ENCODE data around the gene FAM83G.
"Not testable (repeated sequence)": the region's sequence is repeated elsewhere in the genome, so short reads cannot be mapped to it uniquely, and the experiment has no call there.

Gene FAM83G

DNA sequence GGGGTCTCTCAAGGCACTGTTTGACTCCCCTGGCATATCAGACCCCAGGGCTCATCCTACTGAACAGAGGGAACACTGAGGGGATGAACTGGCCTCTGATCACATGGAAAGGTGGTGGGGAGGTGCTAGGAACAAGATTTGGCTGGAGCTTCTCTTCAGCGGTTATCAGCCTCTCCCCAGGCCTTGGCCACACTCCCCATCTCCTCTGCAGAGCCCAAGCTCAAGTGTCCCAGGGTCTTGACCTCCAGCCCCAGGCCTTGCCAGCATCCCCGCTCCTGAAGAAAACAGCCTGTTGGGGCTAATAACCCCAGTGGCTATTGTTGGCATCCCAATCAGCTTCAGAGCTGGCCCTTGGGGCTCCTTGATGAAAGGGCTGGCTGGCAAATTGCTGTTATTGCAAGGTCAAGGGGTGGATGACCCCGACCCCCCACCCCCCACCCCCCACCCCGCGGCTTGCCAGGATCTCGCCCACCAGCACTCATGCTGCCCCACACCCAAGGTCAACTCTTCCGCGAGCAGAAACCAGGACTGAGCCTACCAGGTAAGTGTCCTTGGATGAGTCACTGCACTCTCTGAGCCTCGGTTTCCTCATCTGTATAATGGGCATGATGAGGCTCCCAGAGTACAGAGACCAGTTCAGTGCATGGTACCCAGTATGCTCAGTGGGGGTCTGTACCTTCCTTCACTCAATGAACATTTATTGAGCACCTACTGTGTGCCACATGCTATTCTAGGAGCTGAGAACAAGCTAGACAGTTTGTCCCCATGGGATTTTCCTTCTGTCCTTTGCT is 18.8 kb upstream of the FAM83G start:
- no peak for DNase-seq (ENCODE audit: low spot score)

DNA sequence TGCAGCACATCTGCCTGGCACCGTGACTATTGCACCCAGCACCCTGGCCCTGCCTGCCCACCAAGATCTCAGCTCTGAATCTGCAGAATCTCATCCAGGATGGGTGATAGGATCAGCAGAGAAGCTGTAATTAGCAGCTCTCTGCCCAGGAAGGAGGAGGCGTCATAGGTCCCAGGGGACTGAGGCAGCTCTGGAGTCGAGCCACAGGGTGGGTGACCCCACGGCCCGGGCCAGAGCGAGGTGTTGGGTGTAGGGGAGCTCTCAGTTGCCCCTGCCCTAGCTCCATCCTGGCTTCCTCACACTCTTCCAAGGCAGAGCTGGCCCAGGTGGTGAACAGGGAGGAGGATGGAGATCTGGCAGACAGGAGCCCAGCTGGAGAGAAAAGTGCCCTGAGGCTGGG is 18.2 kb upstream of the FAM83G start:
- DNase-seq (ENCODE audit: low spot score): peak; percentile 32

DNA sequence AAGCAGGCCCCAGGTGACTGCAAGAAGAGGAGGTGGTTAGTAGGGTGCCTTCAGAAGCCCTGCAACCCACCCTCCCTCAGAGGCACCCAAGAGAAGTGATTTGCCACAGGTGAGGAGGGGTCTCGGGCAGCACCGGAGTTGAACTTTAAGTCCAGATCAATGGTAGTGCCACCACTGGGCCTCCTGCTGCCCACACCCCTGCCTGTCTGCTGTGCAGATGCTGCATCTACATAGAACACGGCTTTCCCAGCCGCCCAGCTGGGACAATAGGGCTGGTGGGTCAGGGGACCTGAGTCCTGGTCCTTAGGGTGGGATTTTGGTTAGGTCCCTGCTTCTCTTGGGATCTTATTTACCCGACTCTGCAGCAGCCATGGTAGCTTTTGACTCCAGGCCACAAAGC is 17.6 kb upstream of the FAM83G start:
- no peak for DNase-seq (ENCODE audit: low spot score)

DNA sequence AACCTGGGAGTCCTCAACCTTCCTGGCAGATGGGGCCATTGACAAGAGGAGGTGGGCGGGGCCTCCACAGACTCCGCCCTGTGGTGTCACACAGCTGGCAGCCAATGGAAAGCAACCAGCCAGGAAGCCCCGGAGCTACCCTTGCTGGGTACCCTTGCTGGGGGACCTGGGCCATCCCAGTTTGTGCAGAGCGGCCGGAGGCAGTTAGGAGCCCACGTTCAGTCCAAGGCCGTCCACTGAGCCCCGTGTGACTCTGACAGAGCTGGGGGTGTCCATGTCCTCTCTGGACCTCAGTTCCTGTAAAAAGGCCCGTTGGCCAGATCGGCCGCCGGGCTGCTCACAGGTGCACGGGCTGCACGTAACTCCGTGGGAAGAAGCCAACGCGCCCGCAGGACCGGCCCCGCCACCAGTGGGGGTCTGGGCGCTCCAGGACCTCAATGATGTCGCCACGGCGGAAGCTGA is 17.1 kb upstream of the FAM83G start:
- no peak for DNase-seq (ENCODE audit: low spot score)

DNA sequence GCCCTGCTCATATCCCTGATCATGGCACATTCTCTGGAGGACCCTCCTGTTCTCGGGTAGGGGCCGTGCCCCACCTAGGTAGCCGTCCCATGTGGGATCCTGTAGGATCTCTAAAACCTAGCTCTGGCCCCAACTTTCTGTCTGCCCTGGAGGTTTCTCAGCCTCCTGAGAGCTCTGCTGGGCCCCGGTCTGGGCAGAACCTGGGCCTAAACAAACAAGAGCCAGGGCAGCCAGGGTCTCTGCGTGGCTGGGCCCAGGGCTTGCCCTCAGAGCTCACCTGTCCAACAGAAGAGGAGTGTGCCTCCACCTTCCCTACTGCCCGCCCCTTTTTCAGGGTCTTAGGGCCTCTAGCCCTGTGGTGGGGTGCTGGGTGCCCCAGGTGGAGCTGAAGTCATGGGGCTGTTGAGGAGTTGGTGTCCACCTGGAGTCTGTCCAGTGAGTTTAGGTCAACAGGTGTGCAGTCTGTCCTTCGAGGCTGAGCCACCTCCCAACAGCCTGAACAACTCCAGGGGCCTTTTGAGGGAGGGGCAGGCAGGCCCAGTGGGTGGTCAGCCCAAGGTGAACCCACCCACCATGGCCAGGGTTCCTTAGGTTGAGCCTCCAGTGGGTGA is 16.6 kb upstream of the FAM83G start:
- DNase-seq (ENCODE audit: low spot score): not testable (repeated sequence)

DNA sequence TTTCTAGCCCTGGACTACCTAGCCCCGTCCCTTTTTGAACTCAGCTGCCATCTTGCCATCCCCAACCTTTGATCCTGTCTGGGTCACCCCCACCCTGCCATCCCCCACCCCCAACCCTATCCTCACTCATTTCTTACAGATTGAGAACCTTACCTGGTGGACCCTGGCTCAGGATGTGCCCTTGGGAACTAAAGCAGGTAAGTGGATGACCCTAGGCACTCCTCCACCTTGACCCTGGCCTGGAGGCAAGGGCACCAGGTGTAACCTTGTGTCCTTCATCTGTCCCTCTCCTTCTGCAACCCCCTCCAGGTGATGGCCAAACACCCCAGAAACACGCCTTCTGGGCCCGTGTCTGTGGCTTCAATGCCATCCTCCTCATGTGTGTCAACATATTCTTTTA is 15.5 kb upstream of the FAM83G start:
- DNase-seq (ENCODE audit: low spot score): no peak

DNA sequence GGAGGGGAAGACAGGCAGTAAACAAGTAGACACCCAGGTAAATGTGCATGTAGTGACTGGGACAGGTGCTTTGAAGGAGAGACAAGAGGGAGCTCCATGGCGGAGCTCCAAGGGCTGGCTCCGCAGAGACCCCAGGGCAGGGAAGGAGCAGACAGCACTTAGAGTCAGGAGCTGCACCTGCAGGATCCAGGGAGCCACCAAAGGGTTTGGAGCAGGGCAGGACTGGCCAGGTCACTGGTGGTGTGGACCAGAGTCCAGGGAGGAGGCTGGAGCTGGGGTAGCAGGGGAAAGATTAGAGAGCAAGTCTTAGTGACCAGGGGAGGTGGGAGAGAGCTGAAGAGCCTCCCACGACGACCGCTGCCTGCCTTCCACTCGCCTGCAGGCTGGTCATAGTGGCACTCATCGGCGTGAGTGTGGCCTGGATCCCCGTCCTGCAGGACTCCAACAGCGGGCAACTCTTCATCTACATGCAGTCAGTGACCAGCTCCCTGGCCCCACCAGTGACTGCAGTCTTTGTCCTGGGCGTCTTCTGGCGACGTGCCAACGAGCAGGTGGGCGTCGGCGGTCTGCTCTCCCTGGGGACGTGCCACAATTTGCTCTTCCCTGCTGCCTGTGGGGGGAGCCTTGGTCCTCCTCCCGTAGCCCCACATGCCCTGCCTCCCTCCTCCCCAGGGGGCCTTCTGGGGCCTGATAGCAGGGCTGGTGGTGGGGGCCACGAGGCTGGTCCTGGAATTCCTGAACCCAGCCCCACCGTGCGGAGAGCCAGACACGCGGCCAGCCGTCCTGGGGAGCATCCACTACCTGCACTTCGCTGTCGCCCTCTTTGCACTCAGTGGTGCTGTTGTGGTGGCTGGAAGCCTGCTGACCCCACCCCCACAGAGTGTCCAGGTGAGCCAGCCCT is 14.7 kb upstream of the FAM83G start:
- DNase-seq (ENCODE audit: low spot score): peak; percentile 47

DNA sequence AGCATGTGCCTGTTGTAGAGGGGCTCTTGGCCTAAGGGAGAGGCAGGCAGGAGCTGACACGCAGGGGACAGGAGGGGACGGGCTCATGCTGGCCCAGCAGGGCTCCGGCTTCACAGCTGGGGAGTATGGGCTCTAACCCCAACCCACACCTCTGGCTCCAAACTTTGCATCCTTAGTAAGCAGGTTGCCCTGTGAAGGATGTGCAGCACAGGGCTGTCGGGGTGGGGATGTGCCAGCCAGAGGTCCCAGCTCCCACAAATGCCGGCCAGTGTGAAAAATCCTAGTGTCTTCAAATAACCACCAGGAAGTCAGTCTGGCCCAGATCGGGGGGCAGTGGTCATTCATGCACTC is 14.0 kb upstream of the FAM83G start:
- DNase-seq (ENCODE audit: low spot score): no peak

DNA sequence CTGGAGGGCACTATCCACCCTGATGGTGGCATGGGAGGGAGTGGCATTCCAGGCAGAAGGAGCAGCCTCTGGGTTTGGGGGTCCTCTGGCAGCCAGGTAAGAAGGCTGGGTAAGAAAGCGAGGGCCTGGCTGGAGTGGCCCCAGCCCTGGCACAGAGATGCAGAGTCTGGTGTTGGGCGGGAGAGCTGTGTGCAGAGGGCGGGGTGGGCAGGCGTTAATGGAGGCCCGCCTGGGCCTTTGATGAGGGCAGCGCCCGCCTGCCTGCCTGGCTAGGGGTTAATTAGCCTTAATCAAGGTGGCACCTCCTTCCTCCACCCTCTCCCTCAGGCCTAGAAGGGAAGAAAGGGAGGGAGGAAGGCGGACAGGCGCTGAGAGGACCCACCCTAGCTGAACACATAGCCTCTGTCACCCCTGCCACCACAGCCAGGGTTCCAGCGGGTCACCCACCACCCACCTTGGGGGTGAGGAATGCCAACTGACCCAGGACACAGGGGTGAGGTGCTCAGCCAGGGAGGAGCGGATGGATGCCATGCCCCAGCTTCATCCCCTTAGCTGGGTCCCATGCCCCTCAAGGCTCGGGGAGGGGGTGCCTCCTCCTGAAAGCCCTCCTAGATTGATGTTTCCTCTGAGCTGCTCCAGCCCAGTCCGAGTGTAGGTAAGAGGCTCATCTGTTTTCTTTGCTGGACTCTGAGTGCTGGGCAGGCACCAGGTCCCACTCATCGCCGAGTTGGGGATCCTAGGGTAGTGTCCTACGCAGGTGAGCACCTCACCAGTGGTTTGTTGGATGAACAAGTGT is 13.4 kb upstream of the FAM83G start:
- no peak for DNase-seq (ENCODE audit: low spot score)

DNA sequence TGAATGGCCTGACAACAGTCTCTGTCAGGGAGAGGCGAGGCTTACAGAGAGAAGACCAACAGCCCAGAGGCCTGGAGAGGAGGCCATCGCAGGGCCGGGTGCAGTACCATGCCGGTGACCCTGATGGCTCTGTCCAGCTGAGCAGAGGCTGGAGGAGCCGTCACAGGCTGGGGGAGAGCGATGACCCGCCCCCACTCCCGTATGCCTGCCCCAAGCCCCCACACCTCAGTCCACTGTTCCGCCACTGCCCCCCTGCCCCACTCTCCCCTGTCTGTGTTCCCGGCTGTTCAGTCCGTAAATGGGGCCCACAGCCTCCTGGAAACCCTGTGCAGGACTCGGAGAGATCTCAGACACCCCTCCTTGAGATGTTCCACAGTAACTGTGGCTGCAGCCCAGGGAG is 12.8 kb upstream of the FAM83G start:
- DNase-seq (ENCODE audit: low spot score): no peak

DNA sequence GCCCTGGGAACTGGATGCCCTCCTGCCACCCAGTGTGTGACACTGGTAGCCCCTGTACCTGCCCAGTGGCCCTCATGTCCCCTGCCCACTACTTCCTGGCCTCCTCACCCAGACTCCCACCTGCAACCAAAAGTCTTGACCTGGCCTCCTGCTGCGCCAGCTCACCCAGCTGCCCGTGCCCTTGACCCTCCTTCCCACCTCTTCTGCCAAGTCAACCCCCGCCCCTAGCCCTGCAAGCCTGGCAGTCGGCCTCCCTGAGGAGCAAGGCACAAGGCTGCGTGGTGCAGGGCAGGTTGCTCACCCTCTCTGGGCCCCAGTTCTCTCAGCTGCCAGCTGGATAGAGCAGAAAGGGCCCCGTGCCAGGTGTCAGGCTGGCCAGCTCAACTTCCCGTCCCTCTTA is 12.3 kb upstream of the FAM83G start:
- DNase-seq (ENCODE audit: low spot score): no peak

DNA sequence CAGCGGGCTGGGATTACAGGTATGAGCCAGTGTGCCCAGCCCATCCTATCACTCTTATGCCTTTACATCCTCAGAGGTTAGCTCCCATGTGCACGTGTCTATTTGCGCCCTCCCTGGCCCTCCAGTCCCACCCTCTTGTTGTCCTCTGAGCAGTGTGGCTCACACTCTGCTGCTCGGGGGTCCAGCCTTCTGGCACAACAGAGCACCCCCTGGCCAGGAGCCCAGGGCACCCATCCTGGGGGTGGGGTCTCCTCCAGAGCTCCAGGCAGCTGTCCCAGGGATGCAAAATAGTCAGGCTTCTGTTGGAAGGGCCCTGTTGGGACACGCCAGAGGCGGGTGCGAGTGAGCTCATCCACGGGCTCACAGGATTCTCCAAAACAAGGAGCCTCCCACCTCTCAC is 11.7 kb upstream of the FAM83G start:
- DNase-seq (ENCODE audit: low spot score): no peak

DNA sequence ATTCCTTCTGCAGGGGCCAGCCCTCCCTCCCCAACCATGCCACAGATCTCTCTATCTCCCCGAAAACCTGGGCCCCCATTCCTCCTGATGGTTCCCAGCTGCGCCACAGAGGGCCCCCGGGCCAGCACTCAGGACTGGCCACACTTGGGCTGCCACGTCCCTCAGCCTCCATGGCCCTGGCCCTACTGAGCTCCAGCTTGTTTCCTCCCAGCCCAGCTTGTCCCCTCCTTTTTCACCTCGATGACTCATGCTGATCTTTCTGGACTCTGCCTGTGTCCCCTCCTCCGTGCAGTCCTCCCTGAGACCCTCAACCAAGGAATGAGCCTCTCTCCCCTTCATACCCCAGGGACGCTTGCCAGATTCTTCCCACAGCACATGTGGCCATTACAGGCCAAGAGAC is 10.9 kb upstream of the FAM83G start:
- no peak for DNase-seq (ENCODE audit: low spot score)

DNA sequence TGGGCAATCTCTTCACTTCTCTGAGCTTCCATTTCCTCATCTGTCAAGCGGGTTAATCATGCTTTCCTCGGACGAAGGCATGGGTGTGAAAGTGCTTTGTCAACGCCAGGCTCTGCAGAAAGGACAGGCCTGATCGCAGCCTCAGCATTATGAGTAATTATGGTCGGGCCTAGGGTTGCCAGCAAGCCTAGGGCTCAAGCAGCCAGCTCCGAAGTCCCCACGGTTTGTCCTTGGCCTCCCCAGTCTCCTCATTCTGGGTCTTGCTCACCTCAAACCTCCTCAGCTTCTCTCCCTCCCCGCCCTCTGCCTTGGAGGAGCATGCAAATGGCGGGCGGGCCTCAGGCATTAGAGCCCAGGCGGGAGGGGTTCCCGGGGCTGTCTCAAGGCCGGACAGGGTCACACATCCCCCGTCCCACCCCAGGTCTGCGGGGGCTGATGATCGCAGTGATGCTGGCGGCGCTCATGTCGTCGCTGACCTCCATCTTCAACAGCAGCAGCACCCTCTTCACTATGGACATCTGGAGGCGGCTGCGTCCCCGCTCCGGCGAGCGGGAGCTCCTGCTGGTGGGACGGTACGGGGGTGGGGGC is 10.2 kb upstream of the FAM83G start:
- no peak for DNase-seq (ENCODE audit: low spot score)

DNA sequence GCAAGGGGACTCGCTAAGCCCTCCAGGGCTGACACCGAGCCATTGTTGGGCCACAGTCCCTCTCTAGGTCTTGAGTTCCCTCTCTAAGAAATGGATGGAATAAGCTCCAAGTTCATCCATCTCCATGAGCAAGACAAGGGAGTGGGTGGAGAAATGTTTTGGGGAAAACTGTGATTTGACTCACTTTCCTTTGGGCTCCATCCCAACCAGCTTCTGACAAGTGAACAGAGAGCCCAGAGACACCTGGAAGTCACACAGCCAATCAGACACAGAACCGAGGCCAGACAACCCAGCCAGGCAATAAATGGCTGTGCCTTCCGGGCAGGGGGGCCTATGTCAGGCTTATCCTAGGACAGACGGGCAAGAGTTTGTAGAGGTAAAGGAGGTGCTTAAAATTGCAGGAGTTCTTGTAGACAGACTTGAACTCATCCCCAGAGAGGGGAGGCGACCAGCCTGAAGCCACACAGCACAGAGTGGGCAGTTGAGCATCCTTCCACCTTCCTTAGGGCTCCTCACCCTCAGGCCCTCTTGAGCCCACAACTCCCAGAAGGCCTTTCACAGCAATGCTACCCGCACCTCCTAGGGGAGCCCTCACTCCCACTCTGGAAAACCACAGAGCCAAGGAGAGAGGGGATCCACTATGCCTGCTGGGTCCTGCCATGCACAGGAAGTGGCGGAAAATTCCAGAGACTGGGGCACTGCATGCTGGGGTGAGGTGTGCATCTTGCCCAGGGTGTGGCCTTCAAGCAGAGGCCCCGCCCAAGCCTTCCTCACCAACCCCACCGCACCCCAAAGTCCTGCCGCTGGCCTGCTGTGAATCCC is 9.5 kb upstream of the FAM83G start:
- DNase-seq (ENCODE audit: low spot score): no peak

DNA sequence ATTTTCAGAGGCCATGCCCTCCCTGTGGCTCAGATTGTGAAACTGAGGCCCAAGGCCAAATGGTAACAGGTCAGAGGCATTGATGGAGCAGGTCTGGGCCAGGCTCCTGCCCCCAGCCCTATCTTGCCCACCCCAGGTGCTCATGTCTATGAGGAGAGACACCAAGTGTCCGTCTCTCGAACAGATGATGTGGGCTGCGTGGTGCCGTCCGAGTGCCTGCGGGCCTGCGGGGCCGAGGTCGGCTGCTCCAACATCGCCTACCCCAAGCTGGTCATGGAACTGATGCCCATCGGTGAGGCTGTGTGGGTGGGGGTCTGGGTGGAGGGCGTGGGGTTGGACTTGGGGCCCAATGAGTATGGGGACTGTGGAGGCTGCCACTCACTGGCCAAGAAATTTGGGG is 8.7 kb upstream of the FAM83G start:
- no peak for DNase-seq (ENCODE audit: low spot score)

DNA sequence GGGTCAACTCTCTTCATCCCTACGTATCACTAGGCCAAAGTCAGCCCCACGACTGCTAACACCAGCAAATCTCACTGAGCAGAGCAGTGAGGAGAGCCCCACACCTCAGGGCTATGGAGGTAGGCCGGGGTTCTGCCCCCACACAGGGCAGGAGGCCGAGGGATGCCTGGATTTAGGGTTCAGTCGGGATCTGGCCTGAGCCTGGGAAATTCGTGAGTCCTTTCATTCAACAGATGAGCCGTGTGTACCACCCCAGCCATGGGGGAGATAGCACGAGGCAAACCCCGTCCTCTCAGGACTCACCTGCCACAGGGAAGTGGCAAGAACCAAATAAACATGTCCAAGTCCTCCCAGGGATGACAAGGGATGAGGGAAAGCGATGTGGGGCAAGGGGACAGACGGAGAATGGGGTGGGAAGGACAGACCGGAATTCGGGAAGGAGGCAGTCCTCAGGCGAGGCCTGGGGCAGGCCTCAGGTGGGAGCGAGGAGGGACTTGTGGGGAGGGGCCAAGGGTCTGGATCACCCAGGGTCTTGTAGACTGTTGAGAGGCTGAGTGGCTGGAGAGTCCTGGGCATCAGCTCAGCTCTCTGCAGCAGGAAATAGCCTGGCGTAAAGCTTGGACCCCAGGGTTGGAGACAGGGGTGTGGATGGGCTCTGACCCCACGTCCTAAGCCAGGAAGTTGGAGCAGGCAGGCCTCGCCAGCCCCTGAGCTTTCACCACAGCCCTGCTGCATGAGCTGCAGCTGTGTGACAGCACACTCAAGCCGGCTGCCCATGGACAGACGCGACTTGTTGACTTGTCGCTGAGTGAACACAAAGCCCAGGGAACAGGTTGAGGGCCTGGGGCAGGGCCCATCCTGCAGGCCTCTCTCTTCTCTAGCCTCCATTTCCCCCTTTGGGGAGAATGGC is 7.9 kb upstream of the FAM83G start:
- DNase-seq (ENCODE audit: low spot score): no peak

DNA sequence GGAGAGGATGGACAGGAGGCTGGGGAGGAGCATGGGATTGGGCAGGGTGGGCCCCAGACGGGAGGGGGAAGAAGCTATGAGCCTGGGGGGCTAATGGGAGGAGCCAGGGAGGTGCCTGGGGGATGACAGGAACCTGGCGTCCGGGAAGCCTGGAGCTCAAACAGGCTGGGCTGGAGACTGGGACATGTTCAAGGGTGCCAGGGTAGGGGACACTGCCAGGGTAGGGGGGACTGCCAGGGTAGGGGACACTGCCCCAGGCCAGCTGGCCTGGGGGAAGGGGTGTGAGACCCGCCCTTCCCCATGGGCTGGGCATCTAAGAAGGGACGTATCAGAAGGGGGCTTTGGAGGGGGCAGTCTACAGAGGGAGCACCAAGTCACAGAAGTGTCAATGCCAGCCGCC is 7.0 kb upstream of the FAM83G start:
- DNase-seq (ENCODE audit: low spot score): no peak

All from SK-N-DZ (cell line).